Testis (tissue), 3 donors: ENCODE data around the gene PPP1R11. TPM values are rescaled to one million over a fixed set of nuclear protein-coding genes. Genes with fewer than 3 reads are reported as not detected.
A peak's percentile ranks its signal among the peaks of the same experiment; 100 is the strongest.

ENCODE experiments used
- DNase-seq: peaks from one replicate; pipeline ENCODE4 v3.0.0-alpha.2; 2019
- H3K27ac ChIP-seq, 2 donors: fragments of 200-600 bp; sonication (generic); one replicate each; pipeline ENCODE4 v1.5.1; 2019
- H3K27me3 ChIP-seq: fragments of 200-600 bp; sonication (generic); one replicate; pipeline ENCODE4 v1.5.1; 2019
- H3K36me3 ChIP-seq: fragments of 200-600 bp; sonication (generic); one replicate; pipeline ENCODE4 v1.5.1; 2017; ENCODE audit warnings: low read depth; ENCODE audit errors: missing control alignments
- H3K4me1 ChIP-seq: fragments of 200-600 bp; sonication (generic); one replicate; pipeline ENCODE4 v1.5.1; 2019
- H3K4me3 ChIP-seq, 2 donors: fragments of 200-600 bp; sonication (generic); one replicate each; pipeline ENCODE4 v1.5.1; 2017 to 2019
- H3K9me3 ChIP-seq: fragments of 200-600 bp; sonication (generic); one replicate; pipeline ENCODE4 v1.5.1; 2017
- CTCF ChIP-seq, 3 experiments: fragments of 450-650 bp in 2 of 3; fragments of 200-600 bp in 1 of 3; sonication (generic) in 1 of 3; IDR thresholded peaks; one replicate each; pipeline ENCODE4 v1.5.1; 2016 to 2019; ENCODE audit warnings: antibody characterized with exemption in 3 of 3, mild to moderate bottlenecking in 2 of 3, moderate library complexity in 1 of 3
- POLR2A ChIP-seq: fragments of 450-650 bp; IDR thresholded peaks from one replicate; pipeline ENCODE4 v1.6.1; 2017; ENCODE audit warnings: antibody characterized with exemption, mild to moderate bottlenecking, moderate library complexity
- WGBS, 2 donors: methylation state at CpG; one replicate each; pipeline ENCODE4 v1.1.5; 2018; 5-methylcytosine and 5-hydroxymethylcytosine counted together
- intact Hi-C: fragments of 100-400 bp; cut with DNase I; formaldehyde crosslinking; loops from one replicate; pipeline ENCODE4 v1.15.1; 2023; ENCODE audit warnings: low total_unique reads
- polyA plus RNA-seq: library from polyadenylated mRNA; stranded (reverse); fragments of 350-450 nt; fragmentation: Illumina TruSeq; extraction: RNeasy Lipid Tissue Mini Kit (QIAGEN cat#74804); gene quantifications from one replicate; pipeline ENCODE4 v1.2.3, GENCODE V29; 2014; ENCODE audit warnings: low read depth, low replicate concordance; ENCODE audit not compliant: insufficient read depth
- total RNA-seq, 2 donors: library from RNA; depleted of rRNA; stranded (reverse); fragments of >200 nt; gene quantifications; one replicate each; pipeline ENCODE4 v1.2.3, GENCODE V29; 2016

Gene PPP1R11
- total and polyA plus RNA-seq, 3 donors from 2014 or later: 40.2 to 91.8 (median 55.0) TPM

DNA sequence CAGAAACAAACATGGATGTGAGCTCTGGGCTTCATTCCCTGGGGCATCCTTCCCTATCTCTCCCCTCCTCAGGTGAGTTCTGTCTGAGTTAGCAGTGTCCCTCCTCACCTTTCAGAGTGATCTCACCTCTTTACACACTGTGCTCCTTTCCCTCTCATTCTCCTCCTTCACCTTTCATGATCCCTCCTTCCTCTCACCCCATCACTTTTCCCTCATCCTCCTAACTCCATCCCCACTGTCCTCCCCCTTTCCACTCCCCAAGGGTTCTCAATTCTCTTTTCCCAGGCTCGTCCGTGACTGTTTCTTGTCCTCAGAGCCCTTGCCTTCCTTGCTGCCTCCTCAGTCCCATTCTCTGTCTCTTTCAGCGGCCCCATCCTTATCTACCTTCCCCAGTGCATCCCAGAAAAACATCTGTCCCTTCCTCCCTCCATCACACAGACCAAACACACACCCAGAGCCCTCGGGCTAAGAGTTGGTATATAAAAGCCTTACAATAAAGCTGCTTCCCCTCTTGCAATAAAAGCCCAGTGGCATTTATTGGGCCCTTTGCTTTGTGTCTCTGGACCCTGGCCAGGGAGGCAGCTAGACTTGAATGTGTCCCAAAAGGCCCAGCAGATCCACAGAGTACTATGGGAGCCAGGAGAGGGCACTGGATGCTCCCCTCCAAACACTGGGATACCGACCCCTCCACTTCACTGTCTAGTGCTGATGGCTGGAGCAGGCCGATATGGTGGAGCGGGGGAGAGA is 6.7 kb downstream of the PPP1R11 start:
- no peaks in the 10 kb centered on the region for H3K36me3 ChIP-seq
- DNase-seq: no peak
- TF ChIP-seq CTCF (IDR thresholded peaks at IDR 0.05) (no peak), POLR2A (no peak)
- H3K4me1 ChIP-seq: peaks cover 47% of the 10 kb centered on the region
- H3K27me3 ChIP-seq: no peaks in the 10 kb centered on the region
- H3K27ac ChIP-seq: no peak overlapping the region
- H3K4me3 ChIP-seq: no peak overlapping the region
- no peaks in the 10 kb centered on the region for H3K9me3 ChIP-seq
- 33 to 45% methylated on average over 7 of the region's 7 CpGs for WGBS, 2 donors
- intact Hi-C loops: no loop called here

- intact Hi-C loops: no loop called here
- 5 to 6% methylated on average over 35 to 37 of the region's 37 CpGs for WGBS, 2 donors
- TF ChIP-seq POLR2A (no peak), CTCF (IDR thresholded peaks at IDR 0.05) (no peak)
- Histone ChIP-seq H3K4me1 (peaks cover 47% of the 10 kb centered on the region), H3K9me3 (no peaks in the 10 kb centered on the region), H3K27me3 (no peaks in the 10 kb centered on the region), H3K36me3 (no peaks in the 10 kb centered on the region), H3K4me3 (peak overlapping the region; percentile 45 to 71), H3K27ac (peak overlapping the region; percentile 76 to 84)
- peak; percentile 58 for DNase-seq
Measured at GRCh38 chr6:30074331-30075093, 7.5 kb downstream of the PPP1R11 start.

- H3K4me3 ChIP-seq: peak within 1 kb of the TSS; percentile 45 to 71
- H3K9me3 ChIP-seq: no peaks in the 10 kb centered on the region
- TF ChIP-seq POLR2A (no peak), CTCF (IDR thresholded peaks at IDR 0.05) (no peak)
- 2 to 3% methylated on average over 13 to 63 of the region's 64 CpGs for WGBS, 2 donors
- intact Hi-C loops: no loop called here
- H3K27me3 ChIP-seq: no peaks in the 10 kb centered on the region
- H3K36me3 ChIP-seq: no peaks in the 10 kb centered on the region
- no peak for DNase-seq
- peaks cover 47% of the 10 kb centered on the region for H3K4me1 ChIP-seq
- H3K27ac ChIP-seq: peak within 1 kb of the TSS; percentile 76 to 84
Measured at GRCh38 chr6:30075094-30075789, 8.2 kb downstream of the PPP1R11 start, which contains the start of gene RNF39. Gene RNF39 (minus strand): TSS chr6:30075769. CDS start chr6:30075585, 184 bp downstream.

DNA sequence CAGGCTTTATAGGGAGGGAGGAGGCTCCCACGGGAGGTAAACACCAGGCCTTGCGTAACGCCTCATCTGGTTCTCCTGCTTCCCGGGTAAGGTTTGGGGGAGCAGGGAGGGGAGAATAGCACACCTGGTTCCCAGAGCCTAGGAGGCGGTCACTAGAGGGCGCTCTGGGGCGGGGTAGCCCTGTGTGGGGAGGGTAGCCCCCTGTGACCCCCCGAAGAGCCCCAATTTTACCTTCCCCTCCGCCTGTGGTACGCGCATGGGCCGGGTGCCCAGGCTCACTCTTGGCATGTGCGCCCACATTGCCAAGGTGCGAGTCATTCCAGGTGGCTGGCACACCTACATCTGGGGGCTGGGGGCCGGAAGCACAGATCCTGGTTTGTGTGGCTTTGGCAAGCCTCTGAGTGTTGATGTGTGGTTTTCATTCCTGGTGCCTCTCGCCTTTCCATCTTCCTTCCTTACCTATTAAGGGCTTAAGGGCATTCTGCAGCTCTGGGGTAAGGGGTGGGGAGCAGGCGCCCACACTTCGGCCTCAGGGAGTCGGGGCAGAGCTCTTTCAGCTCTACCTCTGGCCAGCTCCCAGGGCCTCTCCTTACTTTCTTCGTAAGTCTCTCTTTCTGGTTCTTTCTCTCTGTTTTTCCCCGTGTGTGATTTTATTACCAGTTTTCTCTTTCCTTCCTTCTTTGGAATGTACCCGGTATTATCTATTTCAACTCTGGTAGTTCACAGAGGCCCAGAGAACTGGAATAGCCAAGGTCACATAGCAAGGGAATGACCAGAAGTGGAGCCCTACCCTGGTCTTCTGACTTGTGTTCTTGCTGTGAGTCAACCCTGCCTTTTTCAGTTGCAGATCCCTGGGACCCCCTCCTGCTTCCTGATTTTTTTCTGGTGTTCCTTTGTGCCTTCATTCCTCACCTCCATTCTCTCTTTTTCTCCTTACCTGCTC is 9.1 kb downstream of the PPP1R11 start:
- H3K36me3 ChIP-seq: no peaks in the 10 kb centered on the region
- peak overlapping the region; percentile 76 to 84 for H3K27ac ChIP-seq
- H3K9me3 ChIP-seq: no peaks in the 10 kb centered on the region
- intact Hi-C loops: no loop called here
- peak overlapping the region; percentile 45 to 71 for H3K4me3 ChIP-seq
- TF ChIP-seq POLR2A: no peak
- peak in 2 of 3 experiments; percentile 9 to 50 for TF ChIP-seq CTCF (IDR thresholded peaks at IDR 0.05)
- 19 to 24% methylated on average over 14 to 22 of the region's 22 CpGs for WGBS, 2 donors
- H3K27me3 ChIP-seq: no peaks in the 10 kb centered on the region
- peaks cover 46% of the 10 kb centered on the region for H3K4me1 ChIP-seq
- peak; percentile 67 for DNase-seq
